HepG2 (cell line): ENCODE data around the gene PIP5K1C. TPM values are rescaled to one million over a fixed set of nuclear protein-coding genes. Genes with fewer than 3 reads are reported as not detected.
A peak's percentile ranks its signal among the peaks of the same experiment; 100 is the strongest.

Experiments
- CENPT ChIP-seq: sonication (generic); formaldehyde crosslinking; IDR thresholded peaks from 2 replicates; pipeline ENCODE4 v1.8.0; 2022; ENCODE audit warnings: low read depth, mild to moderate bottlenecking, moderate library complexity, missing genetic modification reagents
- HOMEZ ChIP-seq: IDR thresholded peaks from 2 replicates; pipeline ENCODE4 v1.6.1; 2016; ENCODE audit warnings: low read depth
- KLF11 ChIP-seq: IDR thresholded peaks from 2 replicates; pipeline ENCODE4 v1.6.1; 2016; ENCODE audit warnings: missing compliant biosample characterization
- SP4 ChIP-seq: sonication (generic); formaldehyde crosslinking; IDR thresholded peaks from 2 replicates; pipeline ENCODE4 v1.8.1; 2023; ENCODE audit warnings: mild to moderate bottlenecking, missing genetic modification reagents
- THRA ChIP-seq: sonication (generic); formaldehyde crosslinking; IDR thresholded peaks from 2 replicates; pipeline ENCODE4 v1.4.0; 2020; ENCODE audit warnings: missing genetic modification reagents, borderline replicate concordance
- TIGD3 ChIP-seq: sonication (generic); formaldehyde crosslinking; IDR thresholded peaks from 2 replicates; pipeline ENCODE4 v1.5.1; 2020; ENCODE audit warnings: mild to moderate bottlenecking, missing genetic modification reagents, borderline replicate concordance
- ZNF101 ChIP-seq: sonication (generic); formaldehyde crosslinking; IDR thresholded peaks from 2 replicates; pipeline ENCODE4 v1.4.0; 2020; ENCODE audit warnings: mild to moderate bottlenecking, low read depth, missing genetic modification reagents, borderline replicate concordance
- ZNF263 ChIP-seq: sonication (generic); formaldehyde crosslinking; IDR thresholded peaks from 2 replicates; pipeline ENCODE4 v1.4.0; 2020; ENCODE audit warnings: missing genetic modification reagents
- ZNF318 ChIP-seq: sonication (generic); formaldehyde crosslinking; IDR thresholded peaks from 2 replicates; pipeline ENCODE4 v1.4.0; 2020; ENCODE audit warnings: mild to moderate bottlenecking, missing genetic modification reagents
- ZNF441 ChIP-seq: sonication (generic); formaldehyde crosslinking; IDR thresholded peaks from 2 replicates; pipeline ENCODE4 v1.7.0; 2021; ENCODE audit warnings: missing genetic modification reagents, borderline replicate concordance
- ZNF530 ChIP-seq: sonication (generic); formaldehyde crosslinking; IDR thresholded peaks from 2 replicates; pipeline ENCODE4 v1.5.0; 2020; ENCODE audit warnings: low read depth, mild to moderate bottlenecking, missing genetic modification reagents
- polyA plus RNA-seq, 8 experiments: library from polyadenylated mRNA; depleted of rRNA in 3 of 8; stranded (reverse) in 7 of 8; unstranded in 1 of 8; fragments of >200 nt; fragmentation: Illumina TruSeq in 4 of 8; extraction: Trizol in 4 of 8; gene quantifications; 2 replicates each; pipeline versions ENCODE4 v1.2.1 to v1.2.3, GENCODE V29; 2011 to 2016; ENCODE audit warnings: low read depth in 4 of 8, missing spikeins in 1 of 8, mixed read lengths in 1 of 8; ENCODE audit not compliant: insufficient read depth in 1 of 8
- total RNA-seq, 5 experiments: library from RNA; depleted of rRNA; stranded (reverse); fragments of >200 nt; fragmentation: Illumina TruSeq; extraction: Trizol; gene quantifications; 2 replicates each; pipeline ENCODE4 v1.2.3, GENCODE V29; 2016; ENCODE audit warnings: low read depth in 1 of 5

Gene PIP5K1C
- total and polyA plus RNA-seq, 2 of the 13 experiments (the other 11 are each of a cell fraction or from before 2014, with no cell fraction given), result 3.6 to 4.3 TPM

GRCh38 chr19:3721131-3721886, 21.0 kb upstream of the PIP5K1C start (continued):
- TF ChIP-seq TIGD3 (CRISPR knock-in tag) (no peak), ZNF441 (CRISPR knock-in tag) (no peak), ZNF530 (CRISPR knock-in tag) (no peak), CENPT (CRISPR knock-in tag) (0 out of 2 replicates have a peak, but pooled peaks have one; percentile 44), SP4 (CRISPR knock-in tag) (peak; percentile 37; the same call in 1 of the 2 replicates), ZNF263 (peak; percentile 35; the same call in 1 of the 2 replicates), ZNF318 (CRISPR knock-in tag) (no peak), THRA (CRISPR knock-in tag) (no peak), ZNF101 (CRISPR knock-in tag) (no peak), KLF11 (CRISPR knock-in tag) (no peak), HOMEZ (CRISPR knock-in tag) (peak; percentile 18; the same call in 1 of the 2 replicates)
